PFSK-1 (cell line): ENCODE data around the gene CHID1.

Source experiments
- FOXP2 ChIP-seq: optimal IDR thresholded peaks from 2 replicates; pipeline ENCODE3; 2011; ENCODE audit warnings: borderline replicate concordance, control low read depth, inconsistent platforms; ENCODE audit not compliant: insufficient read depth; ENCODE audit errors: extremely low read length, extremely low read depth
- POLR2AphosphoS5 ChIP-seq: IDR thresholded peaks from 2 replicates; pipeline ENCODE4 v1.6.1; 2012; ENCODE audit warnings: low read depth, mild to moderate bottlenecking, control low read depth, low read length, moderate library complexity
- SIN3A ChIP-seq: IDR thresholded peaks from 2 replicates; pipeline ENCODE4 v1.6.1; 2012; ENCODE audit warnings: mild to moderate bottlenecking, low read length, moderate library complexity, borderline replicate concordance; ENCODE audit not compliant: insufficient read depth
- TAF1 ChIP-seq: IDR thresholded peaks from 2 replicates; pipeline ENCODE4 v1.6.1; 2012; ENCODE audit warnings: low read length, control low read depth, borderline replicate concordance; ENCODE audit not compliant: insufficient read depth
- TF ChIP-seq, protein P1 (sequence below), 2 experiments: IDR thresholded peaks; 2 replicates each; pipeline versions ENCODE4 v1.6.1 to v1.8.0; 2011 to 2012; ENCODE audit warnings: low read depth in 2 of 2, low read length in 2 of 2, control low read depth in 1 of 2, inconsistent platforms in 1 of 2, mild to moderate bottlenecking in 1 of 2, moderate library complexity in 1 of 2; ENCODE audit not compliant: insufficient read depth in 1 of 2

CHID1 gene

GRCh38 chr11:852762-853161, 57.8 kb downstream of the CHID1 start:
- TF ChIP-seq FOXP2 (no peak), POLR2AphosphoS5 (no peak), SIN3A (no peak), TAF1 (no peak)
- TF ChIP-seq, protein P1, sequence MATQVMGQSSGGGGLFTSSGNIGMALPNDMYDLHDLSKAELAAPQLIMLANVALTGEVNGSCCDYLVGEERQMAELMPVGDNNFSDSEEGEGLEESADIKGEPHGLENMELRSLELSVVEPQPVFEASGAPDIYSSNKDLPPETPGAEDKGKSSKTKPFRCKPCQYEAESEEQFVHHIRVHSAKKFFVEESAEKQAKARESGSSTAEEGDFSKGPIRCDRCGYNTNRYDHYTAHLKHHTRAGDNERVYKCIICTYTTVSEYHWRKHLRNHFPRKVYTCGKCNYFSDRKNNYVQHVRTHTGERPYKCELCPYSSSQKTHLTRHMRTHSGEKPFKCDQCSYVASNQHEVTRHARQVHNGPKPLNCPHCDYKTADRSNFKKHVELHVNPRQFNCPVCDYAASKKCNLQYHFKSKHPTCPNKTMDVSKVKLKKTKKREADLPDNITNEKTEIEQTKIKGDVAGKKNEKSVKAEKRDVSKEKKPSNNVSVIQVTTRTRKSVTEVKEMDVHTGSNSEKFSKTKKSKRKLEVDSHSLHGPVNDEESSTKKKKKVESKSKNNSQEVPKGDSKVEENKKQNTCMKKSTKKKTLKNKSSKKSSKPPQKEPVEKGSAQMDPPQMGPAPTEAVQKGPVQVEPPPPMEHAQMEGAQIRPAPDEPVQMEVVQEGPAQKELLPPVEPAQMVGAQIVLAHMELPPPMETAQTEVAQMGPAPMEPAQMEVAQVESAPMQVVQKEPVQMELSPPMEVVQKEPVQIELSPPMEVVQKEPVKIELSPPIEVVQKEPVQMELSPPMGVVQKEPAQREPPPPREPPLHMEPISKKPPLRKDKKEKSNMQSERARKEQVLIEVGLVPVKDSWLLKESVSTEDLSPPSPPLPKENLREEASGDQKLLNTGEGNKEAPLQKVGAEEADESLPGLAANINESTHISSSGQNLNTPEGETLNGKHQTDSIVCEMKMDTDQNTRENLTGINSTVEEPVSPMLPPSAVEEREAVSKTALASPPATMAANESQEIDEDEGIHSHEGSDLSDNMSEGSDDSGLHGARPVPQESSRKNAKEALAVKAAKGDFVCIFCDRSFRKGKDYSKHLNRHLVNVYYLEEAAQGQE (IDR thresholded peaks at IDR 0.05; ENCODE audit: insufficient read depth in 1 of 2, low read depth in 2 of 2, low read length in 2 of 2): no peak

- no peak for TF ChIP-seq SIN3A
- no peak for TF ChIP-seq POLR2AphosphoS5
- TF ChIP-seq TAF1: no peak
- TF ChIP-seq FOXP2: no peak
- TF ChIP-seq, protein P1 (IDR thresholded peaks at IDR 0.05; ENCODE audit: insufficient read depth in 1 of 2, low read depth in 2 of 2, low read length in 2 of 2): no peak
Measured at GRCh38 chr11:850775-851763, 59.5 kb downstream of the CHID1 start.

DNA sequence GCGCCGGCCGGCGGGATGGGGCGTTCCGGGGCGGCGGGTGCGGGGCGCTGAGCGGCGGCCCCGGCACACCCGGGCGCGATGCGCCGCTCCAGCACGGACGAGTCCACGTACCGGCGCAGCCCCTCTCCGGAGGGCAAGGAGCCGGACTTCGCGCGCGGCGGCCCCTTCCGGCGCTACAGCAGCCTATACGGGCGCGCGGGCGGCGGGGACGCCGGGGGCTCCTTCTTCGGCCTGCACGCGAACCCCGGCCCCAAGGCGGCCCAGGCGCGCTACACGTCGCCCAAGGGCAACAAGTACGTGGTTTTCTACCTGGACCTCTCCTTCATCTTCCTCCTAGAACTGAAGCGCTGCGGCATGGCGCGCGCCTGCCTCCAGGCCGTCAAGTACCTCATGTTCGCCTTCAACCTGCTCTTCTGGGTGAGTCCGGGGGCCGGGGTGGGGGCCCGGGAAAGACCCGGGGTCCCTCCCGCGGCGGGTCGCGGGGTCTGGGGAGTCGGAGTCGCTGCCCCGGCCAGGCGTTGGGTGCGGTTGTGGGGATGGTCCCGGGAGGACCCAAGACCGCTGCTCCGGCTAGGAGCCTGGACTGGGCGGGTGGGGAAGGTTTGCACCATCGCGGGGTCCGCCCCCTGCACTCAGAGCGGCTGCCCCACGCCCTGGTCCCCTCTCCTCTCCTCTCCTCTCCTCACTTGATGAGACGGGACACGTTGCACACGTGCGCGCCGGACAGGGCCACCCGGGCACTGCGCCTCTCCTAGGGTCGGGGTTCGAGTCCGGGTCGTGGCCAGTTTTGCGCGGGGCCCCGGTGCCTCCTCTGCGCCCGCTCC, 60.4 kb downstream of the CHID1 start:
- TF ChIP-seq SIN3A (no peak), POLR2AphosphoS5 (no peak), FOXP2 (no peak), TAF1 (no peak)
- TF ChIP-seq, protein P1 (IDR thresholded peaks at IDR 0.05; ENCODE audit: insufficient read depth in 1 of 2, low read depth in 2 of 2, low read length in 2 of 2): no peak

GRCh38 chr11:849104-849824, 61.3 kb downstream of the CHID1 start:
- TF ChIP-seq POLR2AphosphoS5: peak; percentile 48; the same call in 1 of the 2 replicates
- TF ChIP-seq SIN3A: no peak
- TF ChIP-seq TAF1: no peak
- TF ChIP-seq, protein P1 (IDR thresholded peaks at IDR 0.05; ENCODE audit: insufficient read depth in 1 of 2, low read depth in 2 of 2, low read length in 2 of 2): no peak
- TF ChIP-seq FOXP2: no peak
